Epithelial cell of proximal tubule (primary cell): ENCODE measurements around the gene ARL6IP1. TPM values are rescaled to one million over a fixed set of nuclear protein-coding genes. Genes with fewer than 3 reads are reported as not detected.
"Not testable (repeated sequence)": the region's sequence is repeated elsewhere in the genome, so short reads cannot be mapped to it uniquely, and the experiment has no call there.

Source experiments
- DNase-seq: peaks from one replicate; pipeline ENCODE4 v3.0.0-alpha.2; 2011; ENCODE audit warnings: low read depth
- H3K4me3 ChIP-seq: 2 replicates; pipeline ENCODE4 v1.5.1; 2011; ENCODE audit warnings: low read depth, mild to moderate bottlenecking, low read length
- CTCF ChIP-seq: conservative IDR thresholded peaks from 2 replicates; pipeline ENCODE4 v1.5.1; 2012; ENCODE audit warnings: low read depth, mild to moderate bottlenecking, low read length
- total RNA-seq: library from RNA; depleted of rRNA; stranded (reverse); fragments of >200 nt; gene quantifications from 2 replicates; pipeline ENCODE4 v1.2.3, GENCODE V29; 2015

ARL6IP1 gene
- total RNA-seq, 1 donor from 2014 or later: 536 TPM

GRCh38 chr16:18789515-18789849, 11.9 kb downstream of the ARL6IP1 start:
- DNase-seq: no peak
- no peak for TF ChIP-seq CTCF
- peak overlapping the region; percentile 100 for H3K4me3 ChIP-seq

GRCh38 chr16:18788828-18789514, 12.4 kb downstream of the ARL6IP1 start:
- H3K4me3 ChIP-seq: peak overlapping the region; percentile 100
- TF ChIP-seq CTCF: no peak
- no peak for DNase-seq

- TF ChIP-seq CTCF: no peak
- H3K4me3 ChIP-seq: no peak overlapping the region
- no peak for DNase-seq
Measured at GRCh38 chr16:18784917-18785623, 16.3 kb downstream of the ARL6IP1 start.

- DNase-seq: no peak
- H3K4me3 ChIP-seq: no peak overlapping the region
- no peak for TF ChIP-seq CTCF
Measured at GRCh38 chr16:18783430-18784341, 17.7 kb downstream of the ARL6IP1 start.

GRCh38 chr16:18782697-18783429, 18.5 kb downstream of the ARL6IP1 start:
- no peak overlapping the region for H3K4me3 ChIP-seq
- DNase-seq: no peak
- TF ChIP-seq CTCF: no peak

- not testable (repeated sequence) for DNase-seq, H3K4me3 ChIP-seq
Measured at GRCh38 chr16:18781232-18781631, 20.1 kb downstream of the ARL6IP1 start.

GRCh38 chr16:18780460-18781026, 20.8 kb downstream of the ARL6IP1 start:
- not testable (repeated sequence) for H3K4me3 ChIP-seq, DNase-seq

GRCh38 chr16:18777664-18778063, 23.7 kb downstream of the ARL6IP1 start:
- H3K4me3 ChIP-seq, DNase-seq: not testable (repeated sequence)

GRCh38 chr16:18776334-18776733, 25.0 kb downstream of the ARL6IP1 start:
- H3K4me3 ChIP-seq, DNase-seq: not testable (repeated sequence)

- H3K4me3 ChIP-seq, DNase-seq: not testable (repeated sequence)
Measured at GRCh38 chr16:18774651-18775050, 26.7 kb downstream of the ARL6IP1 start.

- DNase-seq, H3K4me3 ChIP-seq: not testable (repeated sequence)
Measured at GRCh38 chr16:18772171-18772570, 29.2 kb downstream of the ARL6IP1 start.
